K562 (cell line): ENCODE measurements around the gene SIGLEC6. TPM values are rescaled to one million over a fixed set of nuclear protein-coding genes. Genes with fewer than 3 reads are reported as not detected.

Source experiments
- ARHGAP35 ChIP-seq: fragments of 450-650 bp; IDR thresholded peaks from 2 replicates; pipeline ENCODE4 v1.6.1; 2018; ENCODE audit not compliant: partially characterized antibody
- CBX5 ChIP-seq: IDR thresholded peaks from 2 replicates; pipeline ENCODE4 v1.6.1; 2014; ENCODE audit warnings: low read depth, borderline replicate concordance
- CEBPB ChIP-seq: fragments of 450-650 bp; IDR thresholded peaks from 2 replicates; pipeline ENCODE4 v1.6.1; 2016; ENCODE audit warnings: missing genetic modification characterization, missing compliant biosample characterization
- CEBPG ChIP-seq, 3 experiments: fragments of 200-800 bp in 1 of 3; sonication (Bioruptor generic) in 1 of 3; sonication (generic) in 1 of 3; formaldehyde crosslinking in 1 of 3; IDR thresholded peaks in 2 of 3; conservative IDR thresholded peaks in 1 of 3; 2 replicates each; pipeline versions ENCODE4 v1.6.1 to v1.8.0; 2016 to 2022; ENCODE audit warnings: missing compliant biosample characterization in 2 of 3, missing genetic modification characterization in 2 of 3, mild to moderate bottlenecking in 1 of 3, missing genetic modification reagents in 1 of 3
- CHD2 ChIP-seq: IDR thresholded peaks from 2 replicates; pipeline ENCODE4 v1.6.1; 2011; ENCODE audit warnings: low read depth, low read length
- CTBP1 ChIP-seq: fragments of 450-650 bp; IDR thresholded peaks from 2 replicates; pipeline ENCODE4 v1.6.1; 2016; ENCODE audit warnings: borderline replicate concordance
- CXXC5 ChIP-seq: fragments of 250-450 bp; sonication (Bioruptor Pico); IDR thresholded peaks from 2 replicates; pipeline ENCODE4 v1.8.0; 2022; ENCODE audit warnings: inconsistent platforms, mild to moderate bottlenecking, moderate library complexity
- ILF3 ChIP-seq: fragments of 450-650 bp; IDR thresholded peaks from 2 replicates; pipeline ENCODE4 v1.6.1; 2018; ENCODE audit warnings: antibody characterized with exemption, mild to moderate bottlenecking, moderate library complexity, borderline replicate concordance
- KLF1 ChIP-seq: fragments of 450-650 bp; IDR thresholded peaks from 2 replicates; pipeline ENCODE4 v1.6.1; 2016; ENCODE audit warnings: missing genetic modification characterization, missing compliant biosample characterization
- PCBP2 ChIP-seq: fragments of 200-400 bp; formaldehyde crosslinking; IDR thresholded peaks from 2 replicates; pipeline ENCODE4 v1.6.1; 2018; ENCODE audit warnings: low read length, low read depth, mild to moderate bottlenecking, moderate library complexity; ENCODE audit not compliant: poor library complexity, severe bottlenecking
- PHB ChIP-seq: fragments of 250-450 bp; sonication (Bioruptor Pico); IDR thresholded peaks from 2 replicates; pipeline ENCODE4 v1.5.0; 2021
- PHF8 ChIP-seq: fragments of 200-600 bp; sonication (generic); IDR thresholded peaks from 2 replicates; pipeline ENCODE4 v1.6.1; 2012; ENCODE audit warnings: mixed run types, mild to moderate bottlenecking, inconsistent platforms, low read length, moderate library complexity, borderline replicate concordance
- RBM34 ChIP-seq: fragments of 200-400 bp; formaldehyde crosslinking; IDR thresholded peaks from 2 replicates; pipeline ENCODE4 v1.6.1; 2018; ENCODE audit warnings: low read length, borderline replicate concordance; ENCODE audit not compliant: insufficient read depth
- ZC3H11A ChIP-seq: IDR thresholded peaks from 2 replicates; pipeline ENCODE4 v1.6.1; 2012; ENCODE audit warnings: low read depth, low read length, improper control_type of control experiment
- ZNF184 ChIP-seq: sonication (generic); formaldehyde crosslinking; IDR thresholded peaks from 2 replicates; pipeline ENCODE4 v1.5.0; 2020; ENCODE audit warnings: missing genetic modification reagents
- ZNF431 ChIP-seq: sonication (generic); formaldehyde crosslinking; IDR thresholded peaks from 2 replicates; pipeline ENCODE4 v1.8.0; 2022; ENCODE audit warnings: mild to moderate bottlenecking, missing genetic modification reagents
- ZNF696 ChIP-seq: fragments of 250-450 bp; sonication (Bioruptor Pico); conservative IDR thresholded peaks from 2 replicates; pipeline ENCODE4 v1.4.0; 2020; ENCODE audit warnings: mild to moderate bottlenecking, moderate library complexity
- ZNF764 ChIP-seq: fragments of 250-450 bp; sonication (Bioruptor Pico); IDR thresholded peaks from 2 replicates; pipeline ENCODE4 v1.4.0; 2020; ENCODE audit warnings: low read depth, mild to moderate bottlenecking, moderate library complexity
- polyA plus RNA-seq, 8 experiments: library from polyadenylated mRNA; depleted of rRNA in 4 of 8; stranded (reverse) in 5 of 8; unstranded in 3 of 8; fragments of >200 nt; fragmentation: Nextera tagmentation in 2 of 8; fragmentation: Illumina TruSeq in 1 of 8; extraction: Ambion mirVana in 2 of 8; extraction: Trizol in 1 of 8; gene quantifications; 2 replicates each; pipeline versions ENCODE4 v1.2.1 to v1.2.3, GENCODE V29; 2011 to 2014; ENCODE audit warnings: inconsistent platforms in 1 of 8, missing spikeins in 1 of 8
- total RNA-seq, 7 experiments: library from RNA; depleted of rRNA in 6 of 7; stranded (reverse); fragments of >200 nt in 6 of 7; fragmentation: Illumina TruSeq in 2 of 7; extraction: Trizol in 2 of 7; gene quantifications; 2 replicates each; pipeline versions ENCODE4 v1.2.1 to v1.2.3, GENCODE V29; 2011 to 2021; ENCODE audit warnings: low replicate concordance in 1 of 7
- TF ChIP-seq, protein P1 (sequence below), 2 experiments: fragments of 450-650 bp; IDR thresholded peaks; 2 replicates each; pipeline ENCODE4 v1.6.1; 2018; ENCODE audit warnings: mild to moderate bottlenecking in 2 of 2, low read depth in 1 of 2; ENCODE audit not compliant: partially characterized antibody in 2 of 2
- TF ChIP-seq, protein P2 (sequence below): fragments of 450-650 bp; IDR thresholded peaks from 2 replicates; pipeline ENCODE4 v1.6.1; 2017; ENCODE audit warnings: antibody characterized with exemption, mild to moderate bottlenecking
- TF ChIP-seq, protein P3 (sequence below): fragments of 450-650 bp; IDR thresholded peaks from 2 replicates; pipeline ENCODE4 v1.6.1; 2016

Gene SIGLEC6
- total and polyA plus RNA-seq, 9 of the 15 experiments (the other 6 are each of a cell fraction or from before 2014, with no cell fraction given), result 0.03 to 17.5 (median 0.71) TPM

GRCh38 chr19:51511353-51511752 is 20.1 kb downstream of the SIGLEC6 start (continued):
- TF ChIP-seq PCBP2 (no peak), PHF8 (no peak), CTBP1 (peak; percentile 90), CEBPG (CRISPR knock-in tag; IDR thresholded peaks at IDR 0.05) (no peak), CEBPG (tag; conservative IDR thresholded peaks at IDR 0.05 in 1 of 2, IDR thresholded peaks at IDR 0.05 in 1 of 2) (no peak), CHD2 (no peak), ZNF431 (CRISPR knock-in tag) (no peak), ZC3H11A (no peak), ZNF696 (CRISPR knock-in tag) (no peak), ARHGAP35 (no peak), CXXC5 (CRISPR knock-in tag) (peak; percentile 11; the same call in 1 of the 2 replicates), CEBPB (tag) (no peak), PHB (no peak), ILF3 (no peak), ZNF764 (no peak), CBX5 (no peak), RBM34 (no peak), ZNF184 (CRISPR knock-in tag) (no peak), KLF1 (no peak)
- TF ChIP-seq, protein P1, sequence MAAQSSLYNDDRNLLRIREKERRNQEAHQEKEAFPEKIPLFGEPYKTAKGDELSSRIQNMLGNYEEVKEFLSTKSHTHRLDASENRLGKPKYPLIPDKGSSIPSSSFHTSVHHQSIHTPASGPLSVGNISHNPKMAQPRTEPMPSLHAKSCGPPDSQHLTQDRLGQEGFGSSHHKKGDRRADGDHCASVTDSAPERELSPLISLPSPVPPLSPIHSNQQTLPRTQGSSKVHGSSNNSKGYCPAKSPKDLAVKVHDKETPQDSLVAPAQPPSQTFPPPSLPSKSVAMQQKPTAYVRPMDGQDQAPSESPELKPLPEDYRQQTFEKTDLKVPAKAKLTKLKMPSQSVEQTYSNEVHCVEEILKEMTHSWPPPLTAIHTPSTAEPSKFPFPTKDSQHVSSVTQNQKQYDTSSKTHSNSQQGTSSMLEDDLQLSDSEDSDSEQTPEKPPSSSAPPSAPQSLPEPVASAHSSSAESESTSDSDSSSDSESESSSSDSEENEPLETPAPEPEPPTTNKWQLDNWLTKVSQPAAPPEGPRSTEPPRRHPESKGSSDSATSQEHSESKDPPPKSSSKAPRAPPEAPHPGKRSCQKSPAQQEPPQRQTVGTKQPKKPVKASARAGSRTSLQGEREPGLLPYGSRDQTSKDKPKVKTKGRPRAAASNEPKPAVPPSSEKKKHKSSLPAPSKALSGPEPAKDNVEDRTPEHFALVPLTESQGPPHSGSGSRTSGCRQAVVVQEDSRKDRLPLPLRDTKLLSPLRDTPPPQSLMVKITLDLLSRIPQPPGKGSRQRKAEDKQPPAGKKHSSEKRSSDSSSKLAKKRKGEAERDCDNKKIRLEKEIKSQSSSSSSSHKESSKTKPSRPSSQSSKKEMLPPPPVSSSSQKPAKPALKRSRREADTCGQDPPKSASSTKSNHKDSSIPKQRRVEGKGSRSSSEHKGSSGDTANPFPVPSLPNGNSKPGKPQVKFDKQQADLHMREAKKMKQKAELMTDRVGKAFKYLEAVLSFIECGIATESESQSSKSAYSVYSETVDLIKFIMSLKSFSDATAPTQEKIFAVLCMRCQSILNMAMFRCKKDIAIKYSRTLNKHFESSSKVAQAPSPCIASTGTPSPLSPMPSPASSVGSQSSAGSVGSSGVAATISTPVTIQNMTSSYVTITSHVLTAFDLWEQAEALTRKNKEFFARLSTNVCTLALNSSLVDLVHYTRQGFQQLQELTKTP (IDR thresholded peaks at IDR 0.05; ENCODE audit: low read depth in 1 of 2, partially characterized antibody in 2 of 2), result no peak
- TF ChIP-seq, protein P2, sequence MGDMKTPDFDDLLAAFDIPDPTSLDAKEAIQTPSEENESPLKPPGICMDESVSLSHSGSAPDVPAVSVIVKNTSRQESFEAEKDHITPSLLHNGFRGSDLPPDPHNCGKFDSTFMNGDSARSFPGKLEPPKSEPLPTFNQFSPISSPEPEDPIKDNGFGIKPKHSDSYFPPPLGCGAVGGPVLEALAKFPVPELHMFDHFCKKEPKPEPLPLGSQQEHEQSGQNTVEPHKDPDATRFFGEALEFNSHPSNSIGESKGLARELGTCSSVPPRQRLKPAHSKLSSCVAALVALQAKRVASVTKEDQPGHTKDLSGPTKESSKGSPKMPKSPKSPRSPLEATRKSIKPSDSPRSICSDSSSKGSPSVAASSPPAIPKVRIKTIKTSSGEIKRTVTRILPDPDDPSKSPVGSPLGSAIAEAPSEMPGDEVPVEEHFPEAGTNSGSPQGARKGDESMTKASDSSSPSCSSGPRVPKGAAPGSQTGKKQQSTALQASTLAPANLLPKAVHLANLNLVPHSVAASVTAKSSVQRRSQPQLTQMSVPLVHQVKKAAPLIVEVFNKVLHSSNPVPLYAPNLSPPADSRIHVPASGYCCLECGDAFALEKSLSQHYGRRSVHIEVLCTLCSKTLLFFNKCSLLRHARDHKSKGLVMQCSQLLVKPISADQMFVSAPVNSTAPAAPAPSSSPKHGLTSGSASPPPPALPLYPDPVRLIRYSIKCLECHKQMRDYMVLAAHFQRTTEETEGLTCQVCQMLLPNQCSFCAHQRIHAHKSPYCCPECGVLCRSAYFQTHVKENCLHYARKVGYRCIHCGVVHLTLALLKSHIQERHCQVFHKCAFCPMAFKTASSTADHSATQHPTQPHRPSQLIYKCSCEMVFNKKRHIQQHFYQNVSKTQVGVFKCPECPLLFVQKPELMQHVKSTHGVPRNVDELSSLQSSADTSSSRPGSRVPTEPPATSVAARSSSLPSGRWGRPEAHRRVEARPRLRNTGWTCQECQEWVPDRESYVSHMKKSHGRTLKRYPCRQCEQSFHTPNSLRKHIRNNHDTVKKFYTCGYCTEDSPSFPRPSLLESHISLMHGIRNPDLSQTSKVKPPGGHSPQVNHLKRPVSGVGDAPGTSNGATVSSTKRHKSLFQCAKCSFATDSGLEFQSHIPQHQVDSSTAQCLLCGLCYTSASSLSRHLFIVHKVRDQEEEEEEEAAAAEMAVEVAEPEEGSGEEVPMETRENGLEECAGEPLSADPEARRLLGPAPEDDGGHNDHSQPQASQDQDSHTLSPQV, result peak; percentile 45; the same call in 1 of the 2 replicates
- TF ChIP-seq, protein P3, sequence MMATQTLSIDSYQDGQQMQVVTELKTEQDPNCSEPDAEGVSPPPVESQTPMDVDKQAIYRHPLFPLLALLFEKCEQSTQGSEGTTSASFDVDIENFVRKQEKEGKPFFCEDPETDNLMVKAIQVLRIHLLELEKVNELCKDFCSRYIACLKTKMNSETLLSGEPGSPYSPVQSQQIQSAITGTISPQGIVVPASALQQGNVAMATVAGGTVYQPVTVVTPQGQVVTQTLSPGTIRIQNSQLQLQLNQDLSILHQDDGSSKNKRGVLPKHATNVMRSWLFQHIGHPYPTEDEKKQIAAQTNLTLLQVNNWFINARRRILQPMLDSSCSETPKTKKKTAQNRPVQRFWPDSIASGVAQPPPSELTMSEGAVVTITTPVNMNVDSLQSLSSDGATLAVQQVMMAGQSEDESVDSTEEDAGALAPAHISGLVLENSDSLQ, result no peak
